Kidney epithelial cell (primary cell): ENCODE measurements around the gene PKD1. TPM values are rescaled to one million over a fixed set of nuclear protein-coding genes. Genes with fewer than 3 reads are reported as not detected.

ENCODE experiments used
- DNase-seq: peaks from one replicate; pipeline ENCODE4 v3.0.0-alpha.2; 2010; ENCODE audit warnings: low read depth
- H3K27me3 ChIP-seq: 2 replicates; pipeline ENCODE4 v1.6.0; 2011; ENCODE audit warnings: low read length; ENCODE audit not compliant: control insufficient read depth, insufficient read depth
- H3K36me3 ChIP-seq: 2 replicates; pipeline ENCODE4 v1.5.1; 2011; ENCODE audit warnings: low read length; ENCODE audit not compliant: control insufficient read depth, insufficient read depth
- H3K4me3 ChIP-seq: 2 replicates; pipeline ENCODE4 v1.5.1; 2011; ENCODE audit warnings: low read depth, mild to moderate bottlenecking, control low read depth, low read length
- total RNA-seq: library from RNA; depleted of rRNA; stranded (reverse); fragments of >200 nt; gene quantifications from 2 replicates; pipeline ENCODE4 v1.2.3, GENCODE V29; 2015
- TF ChIP-seq, protein P1 (sequence below): IDR thresholded peaks from 2 replicates; pipeline ENCODE4 v1.5.1; 2011; ENCODE audit warnings: mild to moderate bottlenecking, moderate library complexity, low read length, control low read depth, inconsistent platforms; ENCODE audit not compliant: insufficient read depth, poor library complexity, severe bottlenecking

PKD1 gene
- total RNA-seq, 1 donor from 2014 or later = 85.6 TPM

DNA sequence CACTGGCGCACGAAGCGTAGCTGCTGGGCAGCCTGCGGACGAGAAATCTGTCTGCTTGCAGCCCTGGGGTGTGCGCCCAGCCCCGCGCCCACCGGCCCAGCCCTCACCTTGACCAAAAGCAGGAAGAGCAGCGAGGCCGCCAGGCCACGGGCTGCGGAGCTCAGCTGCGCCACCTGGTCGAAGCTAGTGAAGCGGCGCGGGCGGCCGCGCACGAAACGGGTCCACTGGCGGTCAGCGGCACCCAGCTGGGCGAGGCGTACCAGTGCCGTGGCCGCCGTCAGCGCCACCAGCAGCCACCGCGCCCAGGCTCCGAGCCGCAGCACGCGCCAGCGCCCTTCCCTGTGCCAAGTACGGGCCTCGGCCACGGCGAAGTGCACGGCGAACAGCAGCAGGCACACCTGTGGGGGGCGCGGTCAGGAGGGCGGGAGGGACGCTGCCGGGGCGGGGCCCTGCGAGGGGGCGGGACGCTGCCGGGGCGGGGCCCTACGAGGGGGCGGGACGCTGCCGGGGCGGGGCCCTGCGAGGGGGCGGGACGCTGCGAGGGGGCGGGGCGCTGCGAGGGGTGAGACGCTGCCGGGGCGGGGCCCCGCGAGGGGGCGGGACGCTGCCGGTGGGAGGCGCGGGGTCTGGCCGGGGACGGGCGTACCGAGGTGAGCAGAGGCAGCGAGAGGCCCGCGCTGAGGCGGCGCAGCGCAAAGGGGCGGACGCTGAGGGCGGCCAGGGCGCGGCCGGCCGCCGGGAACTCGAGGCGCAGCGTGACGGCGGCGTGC, 44.7 kb downstream of the PKD1 start:
- Histone ChIP-seq H3K36me3 (peaks cover 1% of the 10 kb centered on the region), H3K4me3 (peak overlapping the region; percentile 28), H3K27me3 (no peaks in the 10 kb centered on the region)
- DNase-seq = no peak
- TF ChIP-seq, protein P1, sequence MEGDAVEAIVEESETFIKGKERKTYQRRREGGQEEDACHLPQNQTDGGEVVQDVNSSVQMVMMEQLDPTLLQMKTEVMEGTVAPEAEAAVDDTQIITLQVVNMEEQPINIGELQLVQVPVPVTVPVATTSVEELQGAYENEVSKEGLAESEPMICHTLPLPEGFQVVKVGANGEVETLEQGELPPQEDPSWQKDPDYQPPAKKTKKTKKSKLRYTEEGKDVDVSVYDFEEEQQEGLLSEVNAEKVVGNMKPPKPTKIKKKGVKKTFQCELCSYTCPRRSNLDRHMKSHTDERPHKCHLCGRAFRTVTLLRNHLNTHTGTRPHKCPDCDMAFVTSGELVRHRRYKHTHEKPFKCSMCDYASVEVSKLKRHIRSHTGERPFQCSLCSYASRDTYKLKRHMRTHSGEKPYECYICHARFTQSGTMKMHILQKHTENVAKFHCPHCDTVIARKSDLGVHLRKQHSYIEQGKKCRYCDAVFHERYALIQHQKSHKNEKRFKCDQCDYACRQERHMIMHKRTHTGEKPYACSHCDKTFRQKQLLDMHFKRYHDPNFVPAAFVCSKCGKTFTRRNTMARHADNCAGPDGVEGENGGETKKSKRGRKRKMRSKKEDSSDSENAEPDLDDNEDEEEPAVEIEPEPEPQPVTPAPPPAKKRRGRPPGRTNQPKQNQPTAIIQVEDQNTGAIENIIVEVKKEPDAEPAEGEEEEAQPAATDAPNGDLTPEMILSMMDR = peak; percentile 52

DNA sequence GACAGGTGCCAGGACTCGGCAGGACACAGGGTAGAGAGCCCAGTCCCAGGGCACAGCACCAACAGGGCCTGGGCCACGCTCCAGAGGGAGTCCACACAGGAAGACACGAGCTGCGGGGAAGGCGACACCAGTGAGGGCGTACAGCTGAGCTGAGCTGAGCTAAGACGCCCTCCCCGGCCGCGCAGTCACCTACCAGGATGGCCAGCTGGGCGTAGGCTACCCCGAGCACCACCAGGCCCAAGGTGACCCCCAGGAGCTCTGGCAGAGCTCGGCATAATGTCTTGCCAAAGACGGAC, 45.3 kb downstream of the PKD1 start:
- TF ChIP-seq, protein P1 = no peak
- DNase-seq = no peak
- H3K27me3 ChIP-seq = no peaks in the 10 kb centered on the region
- peaks cover 1% of the 10 kb centered on the region for H3K36me3 ChIP-seq
- H3K4me3 ChIP-seq = no peak overlapping the region

DNA sequence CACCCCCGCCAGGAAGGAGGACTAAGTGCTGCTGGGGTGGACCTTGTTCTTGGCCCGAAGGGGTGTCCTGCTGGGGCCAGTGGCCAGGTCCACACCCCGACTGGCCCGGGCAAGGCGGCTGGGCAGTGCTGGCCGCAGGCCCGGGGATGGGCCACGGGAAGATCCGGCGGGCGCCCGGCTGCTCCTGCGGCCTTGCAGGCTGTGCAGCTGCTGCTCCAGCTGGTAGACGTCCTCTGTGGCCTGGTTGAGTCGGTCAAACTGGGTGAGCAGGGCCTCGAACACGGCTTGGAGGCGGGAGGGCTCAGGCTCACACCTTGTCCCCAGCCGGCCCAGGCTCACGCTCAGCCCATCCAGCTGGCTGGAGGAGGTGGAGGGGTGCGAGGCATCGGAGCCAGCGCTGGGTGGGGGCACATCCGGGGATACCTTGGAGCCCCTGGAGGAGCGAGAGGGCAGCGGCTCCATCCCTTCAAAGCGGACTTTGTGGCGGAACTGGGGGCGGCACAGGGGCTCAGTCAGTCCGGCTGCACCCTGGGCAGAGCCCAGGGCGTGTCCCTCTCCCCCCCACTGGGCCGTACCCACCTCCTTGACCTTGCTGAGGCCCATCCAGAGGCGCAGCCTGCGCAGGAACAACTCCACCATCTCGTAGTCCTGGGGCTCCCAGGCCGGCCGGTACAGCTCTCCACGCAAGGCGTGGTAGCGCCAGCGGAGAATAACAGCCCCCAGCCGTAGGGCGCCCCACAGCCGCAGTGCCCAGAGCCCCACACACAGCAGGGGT, 45.8 kb downstream of the PKD1 start:
- Histone ChIP-seq H3K36me3 (peaks cover 1% of the 10 kb centered on the region), H3K27me3 (no peaks in the 10 kb centered on the region), H3K4me3 (no peak overlapping the region)
- TF ChIP-seq, protein P1 = no peak
- no peak for DNase-seq

DNA sequence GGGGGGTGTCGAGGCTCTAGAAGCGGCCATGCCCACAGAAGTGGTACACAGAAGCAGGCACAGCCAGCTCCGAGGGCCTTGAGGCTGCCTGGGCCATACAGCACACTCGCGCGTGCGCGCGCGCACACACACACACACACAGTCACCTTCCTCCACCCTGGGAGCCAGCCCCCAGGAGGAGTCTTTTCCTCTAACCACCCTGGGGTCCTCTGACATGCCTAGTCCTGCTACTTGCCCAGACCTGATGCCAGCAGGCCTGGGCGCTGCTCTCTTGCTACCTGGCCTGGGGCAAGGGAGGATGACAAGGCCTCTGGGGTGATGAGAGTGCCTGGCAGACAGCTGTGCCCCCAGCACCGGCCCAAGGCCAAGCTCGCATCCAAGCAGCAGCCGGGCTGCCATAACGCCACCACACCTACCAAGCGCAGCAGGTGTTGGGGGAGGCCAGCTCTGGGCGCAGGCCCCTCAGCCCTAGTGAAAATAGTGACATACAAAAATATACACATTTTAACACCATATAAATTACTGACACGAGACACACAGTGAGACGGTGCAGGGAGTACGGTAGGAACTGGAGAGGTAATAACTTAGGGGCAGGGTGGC, 46.8 kb downstream of the PKD1 start:
- Histone ChIP-seq H3K36me3 (peaks cover 1% of the 10 kb centered on the region), H3K4me3 (no peak overlapping the region), H3K27me3 (no peaks in the 10 kb centered on the region)
- DNase-seq = no peak
- TF ChIP-seq, protein P1 = no peak

DNA sequence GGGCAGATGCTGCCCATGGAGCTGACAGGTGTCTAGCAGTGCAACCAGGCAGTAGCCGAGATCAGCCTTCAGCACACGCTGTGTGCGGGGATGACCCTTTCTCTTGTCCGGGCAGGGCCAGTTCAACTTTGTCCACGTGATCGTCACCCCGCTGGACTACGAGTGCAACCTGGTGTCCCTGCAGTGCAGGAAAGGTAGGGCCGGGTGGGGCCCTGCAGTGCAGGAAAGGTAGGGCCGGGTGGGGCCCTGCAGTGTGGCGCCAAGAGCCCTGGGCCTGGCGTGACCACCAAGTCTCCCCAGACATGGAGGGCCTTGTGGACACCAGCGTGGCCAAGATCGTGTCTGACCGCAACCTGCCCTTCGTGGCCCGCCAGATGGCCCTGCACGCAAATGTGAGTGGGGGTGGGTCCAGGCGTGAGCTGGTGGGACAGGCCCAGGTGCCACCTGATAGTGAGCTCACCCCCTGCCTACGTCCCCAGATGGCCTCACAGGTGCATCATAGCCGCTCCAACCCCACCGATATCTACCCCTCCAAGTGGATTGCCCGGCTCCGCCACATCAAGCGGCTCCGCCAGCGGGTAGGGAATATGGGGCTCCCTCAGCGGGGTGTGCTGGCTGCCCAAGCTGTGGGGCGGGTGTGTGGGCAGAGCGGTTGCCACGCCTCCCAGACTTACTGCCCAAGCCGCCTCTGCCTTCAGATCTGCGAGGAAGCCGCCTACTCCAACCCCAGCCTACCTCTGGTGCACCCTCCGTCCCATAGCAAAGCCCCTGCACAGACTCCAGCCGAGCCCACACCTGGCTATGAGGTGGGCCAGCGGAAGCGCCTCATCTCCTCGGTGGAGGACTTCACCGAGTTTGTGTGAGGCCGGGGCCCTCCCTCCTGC, 47.7 kb downstream of the PKD1 start:
- Histone ChIP-seq H3K27me3 (no peaks in the 10 kb centered on the region), H3K36me3 (peaks cover 2% of the 10 kb centered on the region), H3K4me3 (no peak overlapping the region)
- TF ChIP-seq, protein P1 = no peak
- DNase-seq = no peak
